HFF-Myc (cell line): Measurements from ENCODE around the gene ST6GALNAC6.

Experiments used
- DNase-seq: peaks from one replicate; pipeline ENCODE4 v3.0.0-alpha.2; 2011; ENCODE audit warnings: low read depth; ENCODE audit errors: extremely low read depth
- H3K4me3 ChIP-seq: replicated peaks from 2 replicates; pipeline ENCODE4 v1.5.1; 2011; ENCODE audit warnings: low read depth, mild to moderate bottlenecking, control low read depth, low read length
- TF ChIP-seq, protein P1 (sequence below): IDR thresholded peaks from 2 replicates; pipeline ENCODE4 v1.5.1; 2012; ENCODE audit warnings: mild to moderate bottlenecking, low read depth, low read length, control low read depth; ENCODE audit errors: missing control alignments

Gene ST6GALNAC6

DNA sequence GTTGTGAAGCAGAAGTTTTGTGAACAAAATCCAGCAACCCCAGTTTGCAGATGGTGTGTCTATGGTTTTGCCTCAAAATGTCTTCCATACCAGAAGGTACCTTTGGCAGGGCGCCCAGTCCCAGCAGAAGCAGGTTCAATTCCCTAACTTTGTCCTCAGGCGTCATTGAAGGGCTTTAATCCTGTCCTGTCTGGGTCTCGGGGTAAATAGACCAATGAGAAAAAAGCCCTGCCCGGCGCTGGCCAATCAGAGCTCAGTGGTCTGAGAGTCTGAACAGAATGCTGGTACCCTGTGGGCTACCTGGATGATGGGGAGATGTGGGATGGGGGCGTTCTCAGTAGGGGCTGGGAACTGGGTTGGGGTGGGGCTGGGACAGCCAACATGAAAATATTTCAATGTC lies 23.6 kb upstream of the ST6GALNAC6 start:
- H3K4me3 ChIP-seq: no peak overlapping the region
- TF ChIP-seq, protein P1, sequence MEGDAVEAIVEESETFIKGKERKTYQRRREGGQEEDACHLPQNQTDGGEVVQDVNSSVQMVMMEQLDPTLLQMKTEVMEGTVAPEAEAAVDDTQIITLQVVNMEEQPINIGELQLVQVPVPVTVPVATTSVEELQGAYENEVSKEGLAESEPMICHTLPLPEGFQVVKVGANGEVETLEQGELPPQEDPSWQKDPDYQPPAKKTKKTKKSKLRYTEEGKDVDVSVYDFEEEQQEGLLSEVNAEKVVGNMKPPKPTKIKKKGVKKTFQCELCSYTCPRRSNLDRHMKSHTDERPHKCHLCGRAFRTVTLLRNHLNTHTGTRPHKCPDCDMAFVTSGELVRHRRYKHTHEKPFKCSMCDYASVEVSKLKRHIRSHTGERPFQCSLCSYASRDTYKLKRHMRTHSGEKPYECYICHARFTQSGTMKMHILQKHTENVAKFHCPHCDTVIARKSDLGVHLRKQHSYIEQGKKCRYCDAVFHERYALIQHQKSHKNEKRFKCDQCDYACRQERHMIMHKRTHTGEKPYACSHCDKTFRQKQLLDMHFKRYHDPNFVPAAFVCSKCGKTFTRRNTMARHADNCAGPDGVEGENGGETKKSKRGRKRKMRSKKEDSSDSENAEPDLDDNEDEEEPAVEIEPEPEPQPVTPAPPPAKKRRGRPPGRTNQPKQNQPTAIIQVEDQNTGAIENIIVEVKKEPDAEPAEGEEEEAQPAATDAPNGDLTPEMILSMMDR: no peak

DNA sequence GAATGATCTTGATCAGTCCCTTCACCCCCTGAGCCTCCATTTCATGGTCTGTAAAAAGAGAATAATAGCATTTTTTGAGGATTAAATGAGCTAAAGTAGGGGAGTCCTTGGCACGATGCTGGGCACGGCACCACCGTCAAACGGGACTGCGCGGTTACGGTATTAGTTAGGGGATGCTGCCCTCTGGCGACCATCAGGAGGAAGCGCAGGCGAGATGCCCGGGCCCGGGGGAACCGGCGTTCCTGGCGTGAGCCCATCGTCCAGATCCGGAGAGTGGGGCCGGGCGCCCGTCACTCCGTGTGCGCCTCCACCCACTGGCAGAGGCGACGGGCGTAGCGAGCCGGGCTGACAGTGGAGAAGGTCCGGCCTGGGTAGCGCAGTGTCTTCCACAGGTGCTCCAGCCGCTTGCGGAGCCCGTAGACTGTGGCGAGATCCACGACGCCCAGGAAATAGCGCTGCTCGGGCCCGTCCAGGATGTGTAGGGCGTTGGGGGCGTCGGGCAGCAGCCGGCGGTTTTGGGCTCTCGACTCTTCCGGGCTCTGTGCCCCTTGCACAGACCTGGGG lies 22.2 kb upstream of the ST6GALNAC6 start:
- H3K4me3 ChIP-seq: no peak overlapping the region
- TF ChIP-seq, protein P1: peak; percentile 73
- no peak for DNase-seq

More for the DNA sequence above, 23.6 kb upstream of the ST6GALNAC6 start:
- no peak for DNase-seq

DNA sequence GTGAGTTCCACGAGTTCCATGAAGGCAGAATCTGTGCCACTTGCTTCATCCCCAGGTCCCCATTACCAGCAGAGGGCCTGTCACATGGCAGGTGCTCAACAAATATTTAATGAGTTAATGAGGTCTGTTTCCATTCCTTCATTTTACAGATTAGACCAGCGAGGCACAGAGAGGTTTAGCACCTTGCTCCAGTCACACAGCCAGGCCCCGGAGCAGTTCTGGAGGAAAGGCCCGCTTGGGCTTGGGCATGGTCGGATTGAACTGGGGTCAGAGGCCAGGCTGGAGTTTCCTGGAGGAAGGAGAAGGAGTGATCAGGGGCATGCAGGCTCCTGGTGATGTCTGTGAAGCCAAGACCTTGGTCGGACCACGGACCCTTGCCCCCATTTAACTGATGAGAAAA lies 21.4 kb upstream of the ST6GALNAC6 start:
- TF ChIP-seq, protein P1: no peak
- no peak overlapping the region for H3K4me3 ChIP-seq
- DNase-seq: no peak

DNA sequence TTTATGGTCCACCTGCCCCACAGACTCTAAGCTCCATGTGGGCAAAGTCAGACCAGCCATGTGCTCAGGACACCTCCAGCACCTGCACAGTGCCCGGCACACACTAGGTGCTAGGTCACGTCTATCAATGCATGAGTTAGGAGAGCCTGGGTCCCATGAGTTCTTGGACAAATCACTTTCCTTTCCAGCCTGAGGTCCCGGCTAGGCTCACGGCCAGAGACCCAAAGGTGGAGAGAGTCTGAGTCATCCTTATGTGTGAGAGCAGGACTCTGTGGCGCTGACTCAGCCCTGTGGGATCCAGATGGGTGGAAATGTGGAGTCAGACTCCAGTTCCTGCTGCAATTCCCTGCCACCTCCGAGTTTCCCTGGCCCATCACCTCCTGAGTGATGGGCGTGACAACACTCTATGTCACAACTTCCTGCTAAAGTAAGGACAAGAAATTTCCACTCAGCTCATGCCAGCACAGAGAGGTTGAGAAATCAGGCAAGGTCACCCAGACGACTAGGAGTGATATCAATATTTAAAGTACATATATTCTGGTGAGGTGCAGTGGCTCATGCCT lies 19.9 kb upstream of the ST6GALNAC6 start:
- no peak overlapping the region for H3K4me3 ChIP-seq
- TF ChIP-seq, protein P1: no peak
- DNase-seq: peak; percentile 96

DNA sequence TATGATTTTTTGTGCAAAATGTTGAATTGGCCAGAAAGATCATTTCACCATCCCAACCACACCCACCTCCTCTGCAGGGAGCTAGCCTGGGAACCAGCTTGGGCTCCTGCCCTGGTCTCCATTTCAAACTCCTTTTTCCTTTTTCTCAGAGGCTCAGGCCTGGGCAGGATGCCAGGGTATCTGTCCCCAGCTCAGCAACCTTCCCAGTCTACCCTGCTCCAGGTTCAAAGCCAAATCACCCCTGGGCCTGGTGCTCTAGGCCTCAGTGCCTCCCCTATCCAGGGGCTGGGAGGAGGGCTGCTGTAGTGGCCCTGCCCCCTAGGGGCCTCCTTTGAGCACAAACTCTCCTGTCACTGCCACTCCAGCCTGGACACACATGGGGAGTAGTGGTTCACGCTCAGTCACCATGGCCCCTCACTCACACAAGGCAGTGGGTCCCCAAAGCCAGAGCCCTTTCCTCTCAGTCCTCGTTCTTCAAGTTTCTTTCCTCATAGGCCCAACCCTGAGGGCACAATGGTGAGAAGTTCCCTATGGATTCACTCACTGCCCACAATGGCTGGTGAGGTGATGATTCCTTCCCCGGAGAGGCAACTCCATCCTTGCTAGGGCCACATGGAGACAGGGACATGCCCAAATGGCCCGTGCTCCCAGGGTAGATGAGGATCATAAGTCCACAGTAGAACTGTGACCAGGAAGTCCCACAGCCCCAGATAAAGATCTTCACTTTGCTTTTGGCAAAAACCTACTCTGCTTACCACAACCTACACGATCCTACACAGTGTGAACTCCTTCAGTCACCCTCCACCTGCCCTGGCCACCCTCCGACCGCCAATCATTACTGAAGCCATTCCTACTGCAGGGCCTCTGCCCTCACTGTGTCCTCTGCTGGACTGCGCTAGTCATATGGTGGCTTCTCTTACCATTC lies 19.0 kb upstream of the ST6GALNAC6 start:
- DNase-seq: no peak
- TF ChIP-seq, protein P1: peak; percentile 28
- H3K4me3 ChIP-seq: no peak overlapping the region

DNA sequence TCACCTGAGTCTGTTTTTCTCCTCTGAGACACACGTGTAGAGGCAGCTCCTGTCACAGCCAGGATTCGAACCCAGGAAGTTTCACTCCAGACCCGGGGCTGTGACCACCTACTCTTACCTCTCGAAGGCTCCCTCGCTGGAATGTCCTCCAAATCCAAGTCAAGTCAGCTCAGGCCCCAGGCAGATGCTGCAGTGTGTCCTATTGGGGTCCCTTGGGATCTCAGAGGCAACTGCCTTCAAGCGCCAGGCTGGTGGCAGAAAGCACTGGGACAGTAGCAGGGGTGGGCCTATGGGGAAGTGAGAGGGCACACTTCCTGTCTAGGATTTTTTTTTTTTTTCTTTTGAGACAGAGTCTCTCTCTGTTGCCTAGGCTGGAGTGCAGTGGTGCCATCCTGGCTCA lies 18.2 kb upstream of the ST6GALNAC6 start:
- no peak for DNase-seq
- TF ChIP-seq, protein P1: no peak
- no peak overlapping the region for H3K4me3 ChIP-seq
